Upper lobe of left lung (tissue), 6 donors: ENCODE measurements around the gene ANGPT4. TPM values are rescaled to one million over a fixed set of nuclear protein-coding genes. Genes with fewer than 3 reads are reported as not detected.

Experiments used
- ATAC-seq, 2 donors: fragments of 200-7000 bp; cut with Tn5 transposase; one replicate each; pipeline ENCODE4 v1.9.1; 2022; ENCODE audit warnings: mild to moderate bottlenecking in 2 of 2, moderate library complexity in 2 of 2; ENCODE audit not compliant: low FRiP score in 2 of 2
- DNase-seq, 2 donors: peaks; one replicate each; pipeline ENCODE4 v3.0.0-alpha.2; 2019 to 2020
- H3K27ac ChIP-seq, 4 donors: fragments of 200-600 bp; sonication (generic); one replicate each; pipeline ENCODE4 v1.5.1; 2016 to 2019
- H3K27me3 ChIP-seq, 4 donors: fragments of 200-600 bp; sonication (generic); one replicate each; pipeline ENCODE4 v1.5.1; 2017 to 2019
- H3K36me3 ChIP-seq, 4 donors: fragments of 200-600 bp; sonication (generic); one replicate each; pipeline ENCODE4 v1.5.1; 2016 to 2019
- H3K4me1 ChIP-seq, 4 donors: fragments of 200-600 bp; sonication (generic); one replicate each; pipeline ENCODE4 v1.5.1; 2018 to 2019
- H3K4me3 ChIP-seq, 4 donors: fragments of 200-600 bp; sonication (generic); one replicate each; pipeline ENCODE4 v1.5.1; 2017 to 2019; ENCODE audit warnings: mild to moderate bottlenecking in 2 of 4, moderate library complexity in 1 of 4
- H3K9me3 ChIP-seq, 4 donors: fragments of 200-600 bp; sonication (generic); one replicate each; pipeline ENCODE4 v1.5.1; 2018 to 2019
- CTCF ChIP-seq, 6 experiments: fragments of 450-650 bp in 4 of 6; fragments of 200-600 bp in 2 of 6; sonication (generic) in 2 of 6; IDR thresholded peaks; one replicate each; pipeline ENCODE4 v1.5.1; 2016 to 2019; ENCODE audit warnings: antibody characterized with exemption in 6 of 6
- EP300 ChIP-seq, 4 donors: sonication (generic); formaldehyde crosslinking; IDR thresholded peaks; one replicate each; pipeline ENCODE4 v1.5.1; 2017; ENCODE audit warnings: antibody characterized with exemption in 4 of 4, control low read depth in 2 of 4
- POLR2A ChIP-seq, 4 donors: fragments of 450-650 bp; IDR thresholded peaks; one replicate each; pipeline ENCODE4 v1.5.1; 2016 to 2017; ENCODE audit warnings: antibody characterized with exemption in 4 of 4, mild to moderate bottlenecking in 2 of 4
- POLR2AphosphoS5 ChIP-seq, 2 donors: sonication (generic); formaldehyde crosslinking; IDR thresholded peaks; one replicate each; pipeline ENCODE4 v1.5.1; 2017; ENCODE audit warnings: antibody characterized with exemption in 2 of 2
- WGBS, 2 donors: methylation state at CpG; one replicate each; pipeline ENCODE4 v1.1.5; 2017 to 2018; 5-methylcytosine and 5-hydroxymethylcytosine counted together
- total RNA-seq, 6 donors: library from RNA; depleted of rRNA in 4 of 6; stranded (reverse); fragments of >200 nt in 4 of 6; gene quantifications; one replicate each; pipeline versions ENCODE4 v1.1.0 to v1.2.1, GENCODE V29; 2016 to 2021
- donor health status: DM: no; HTN: no; CAD: no; lungs with moderate emphysema.
- donor health status: DM: no; HTN: yes; CAD: no; lungs with severe emphysema.

ANGPT4 gene
- total RNA-seq, 6 donors from 2014 or later: 0.39 to 3.0 (median 1.4) TPM

GRCh38 chr20:944774-945410 is 28.8 kb upstream of the ANGPT4 start:
- no peaks in the 10 kb centered on the region for H3K27me3 ChIP-seq
- no peaks in the 10 kb centered on the region for H3K9me3 ChIP-seq
- WGBS, 2 donors: 68 to 75% methylated on average over 13 of the region's 13 CpGs
- no peak for TF ChIP-seq POLR2A (IDR thresholded peaks at IDR 0.05)
- no peak for TF ChIP-seq POLR2AphosphoS5 (IDR thresholded peaks at IDR 0.05)
- no peak for TF ChIP-seq EP300 (IDR thresholded peaks at IDR 0.05)
- TF ChIP-seq CTCF (IDR thresholded peaks at IDR 0.05): no peak
- H3K4me3 ChIP-seq: no peak overlapping the region
- no peaks in the 10 kb centered on the region for H3K36me3 ChIP-seq
- no peak overlapping the region for H3K27ac ChIP-seq
- DNase-seq: no peak
- ATAC-seq: no peak
- no peaks in the 10 kb centered on the region for H3K4me1 ChIP-seq

GRCh38 chr20:944148-944547 is 28.0 kb upstream of the ANGPT4 start:
- H3K27ac ChIP-seq: no peak overlapping the region
- H3K36me3 ChIP-seq: no peaks in the 10 kb centered on the region
- no peaks in the 10 kb centered on the region for H3K4me1 ChIP-seq
- 77 to 86% methylated on average over 9 of the region's 9 CpGs for WGBS, 2 donors
- no peak for DNase-seq
- ATAC-seq: no peak
- no peaks in the 10 kb centered on the region for H3K9me3 ChIP-seq
- H3K27me3 ChIP-seq: no peaks in the 10 kb centered on the region
- no peak overlapping the region for H3K4me3 ChIP-seq
- no peak for TF ChIP-seq POLR2AphosphoS5 (IDR thresholded peaks at IDR 0.05)
- TF ChIP-seq CTCF (IDR thresholded peaks at IDR 0.05): no peak
- no peak for TF ChIP-seq POLR2A (IDR thresholded peaks at IDR 0.05)
- no peak for TF ChIP-seq EP300 (IDR thresholded peaks at IDR 0.05)

- Histone ChIP-seq H3K27me3 (no peaks in the 10 kb centered on the region), H3K36me3 (no peaks in the 10 kb centered on the region), H3K27ac (no peak overlapping the region), H3K4me1 (no peaks in the 10 kb centered on the region), H3K9me3 (no peaks in the 10 kb centered on the region), H3K4me3 (no peak overlapping the region)
- 81 to 89% methylated on average over 6 to 7 of the region's 7 CpGs for WGBS, 2 donors
- TF ChIP-seq CTCF (IDR thresholded peaks at IDR 0.05) (no peak), POLR2AphosphoS5 (IDR thresholded peaks at IDR 0.05) (no peak), EP300 (IDR thresholded peaks at IDR 0.05) (no peak), POLR2A (IDR thresholded peaks at IDR 0.05) (no peak)
- DNase-seq: no peak
- no peak for ATAC-seq
Measured at GRCh38 chr20:942611-943010, 26.5 kb upstream of the ANGPT4 start.

GRCh38 chr20:940926-941325 is 24.8 kb upstream of the ANGPT4 start:
- 69 to 70% methylated on average over 5 of the region's 5 CpGs for WGBS, 2 donors
- Histone ChIP-seq H3K36me3 (no peaks in the 10 kb centered on the region), H3K9me3 (no peaks in the 10 kb centered on the region), H3K4me3 (no peak overlapping the region), H3K4me1 (no peaks in the 10 kb centered on the region), H3K27ac (no peak overlapping the region), H3K27me3 (no peaks in the 10 kb centered on the region)
- DNase-seq (no peak), ATAC-seq (no peak)
- TF ChIP-seq POLR2AphosphoS5 (IDR thresholded peaks at IDR 0.05) (no peak), EP300 (IDR thresholded peaks at IDR 0.05) (no peak), POLR2A (IDR thresholded peaks at IDR 0.05) (no peak), CTCF (IDR thresholded peaks at IDR 0.05) (no peak)

- 70 to 97% methylated on average over 2 to 5 of the region's 5 CpGs for WGBS, 2 donors
- Histone ChIP-seq H3K27me3 (no peaks in the 10 kb centered on the region), H3K4me3 (no peak overlapping the region), H3K9me3 (no peaks in the 10 kb centered on the region), H3K4me1 (no peaks in the 10 kb centered on the region), H3K36me3 (no peaks in the 10 kb centered on the region), H3K27ac (no peak overlapping the region)
- ATAC-seq: no peak
- TF ChIP-seq CTCF (IDR thresholded peaks at IDR 0.05) (no peak), POLR2A (IDR thresholded peaks at IDR 0.05) (no peak), EP300 (IDR thresholded peaks at IDR 0.05) (no peak), POLR2AphosphoS5 (IDR thresholded peaks at IDR 0.05) (no peak)
- DNase-seq: no peak
Measured at GRCh38 chr20:939606-940005, 23.5 kb upstream of the ANGPT4 start.
